ENCODE results near the gene CHMP1B. TPM values are rescaled to one million over a fixed set of nuclear protein-coding genes. Genes with fewer than 3 reads are reported as not detected.

CHMP1B gene
- total RNA-seq, 1 donor from 2014 or later = 63.4 TPM

- no peak for DNase-seq (ENCODE audit: low read depth, low spot score)
Observed at GRCh38 chr18:11901826-11902438, 50.7 kb downstream of the CHMP1B start.

GRCh38 chr18:11902522-11903292, 51.5 kb downstream of the CHMP1B start:
- DNase-seq (ENCODE audit: low read depth, low spot score) = no peak

Other genes starting within 250 kb of the CHMP1B start
- gene SLC35G4, start 241.8 kb upstream of the CHMP1B start, total RNA-seq = not detected in 2 replicates
- 0.18 and 0.46 TPM in 2 replicates for gene GNAL, start 162.1 kb upstream of the CHMP1B start, total RNA-seq
- 14.1 and 14.8 TPM in 2 replicates for gene MPPE1, start 56.9 kb downstream of the CHMP1B start, total RNA-seq
- 6.7 and 10.2 TPM in 2 replicates for gene IMPA2, start 130.1 kb downstream of the CHMP1B start, total RNA-seq
- gene ANKRD62, start 242.4 kb downstream of the CHMP1B start, total RNA-seq = not detected in 2 replicates

Data from pulmonary artery endothelial cell (primary cell).